K562 treated with DMSO at 1 percent for 12 hours (cell line): ENCODE results near the gene PTBP3. TPM values are rescaled to one million over a fixed set of nuclear protein-coding genes. Genes with fewer than 3 reads are reported as not detected.

Experiments
- total RNA-seq: library from RNA; unstranded; fragments of 300-600 nt; gene quantifications from 2 replicates; pipeline ENCODE4 v1.2.3, GENCODE V29; 2022; ENCODE audit not compliant: insufficient read depth

Gene PTBP3
- 8.2 and 37.3 TPM in 2 replicates for total RNA-seq

GRCh38 chr9:112332977-112333638 is at the start of gene PTBP3:
Gene PTBP3, minus strand, starts transcription at chr9:112333619. Its CDS starts 35,754 bp downstream, at chr9:112297865.

GRCh38 chr9:112380102-112380824 is 46.8 kb upstream of the PTBP3 start, which contains the start of gene HSDL2:
Gene HSDL2, plus strand, starts transcription at chr9:112380108. Its CDS starts 56 bp downstream, at chr9:112380164.

GRCh38 chr9:112174965-112175795 is 158.2 kb downstream of the PTBP3 start, which contains the start of gene SUSD1:
Gene SUSD1, minus strand, starts transcription at chr9:112175297. Its CDS starts 62 bp downstream, at chr9:112175235.

Other genes with a start within 250 kb of the PTBP3 start
- gene SUSD1, start 158.3 kb downstream of the PTBP3 start, total RNA-seq, result 11.0 and 29.3 TPM in 2 replicates
- gene HSDL2, start 46.5 kb upstream of the PTBP3 start, total RNA-seq, result 12.9 and 27.1 TPM in 2 replicates
- gene KIAA1958, start 153.2 kb upstream of the PTBP3 start, total RNA-seq, result 1.3 and 13.6 TPM in 2 replicates